Neuron (in vitro differentiated cells): Measurements from ENCODE around the gene EMX1.

Experiments
- H2AFZ ChIP-seq: one replicate; pipeline ENCODE4 v1.6.1; 2013; ENCODE audit warnings: low read depth, mild to moderate bottlenecking, inconsistent platforms, low read length, moderate library complexity
- H3K27me3 ChIP-seq: one replicate; pipeline ENCODE4 v1.6.1; 2013; ENCODE audit warnings: low read length; ENCODE audit not compliant: insufficient read depth
- H3K36me3 ChIP-seq: one replicate; pipeline ENCODE4 v1.6.1; 2013; ENCODE audit warnings: low read length; ENCODE audit not compliant: insufficient read depth
- H3K4me1 ChIP-seq: one replicate; pipeline ENCODE4 v1.6.1; 2013; ENCODE audit warnings: low read length; ENCODE audit not compliant: insufficient read depth
- H3K4me3 ChIP-seq: 2 replicates; pipeline ENCODE4 v1.5.1; 2013; ENCODE audit warnings: mild to moderate bottlenecking, low read length, moderate library complexity
- H3K9me3 ChIP-seq: one replicate; pipeline ENCODE4 v1.6.1; 2013; ENCODE audit warnings: low read length

EMX1 gene

GRCh38 chr2:72965016-72965415 is 47.7 kb downstream of the EMX1 start:
- H3K4me1 ChIP-seq, result no peaks in the 10 kb centered on the region
- no peaks in the 10 kb centered on the region for H3K36me3 ChIP-seq
- no peak overlapping the region for H2AFZ ChIP-seq
- H3K27me3 ChIP-seq, result no peaks in the 10 kb centered on the region
- no peaks in the 10 kb centered on the region for H3K9me3 ChIP-seq
- H3K4me3 ChIP-seq, result no peak overlapping the region

- Histone ChIP-seq H3K36me3 (no peaks in the 10 kb centered on the region), H3K9me3 (no peaks in the 10 kb centered on the region)
These were observed 48.6 kb downstream of the EMX1 start for GRCh38 chr2:72965770-72966450.

GRCh38 chr2:72968286-72968685 is 51.0 kb downstream of the EMX1 start:
- H3K27me3 ChIP-seq, result no peaks in the 10 kb centered on the region
- H3K9me3 ChIP-seq, result no peaks in the 10 kb centered on the region

More at GRCh38 chr2:72965770-72966450, 48.6 kb downstream of the EMX1 start:
- H3K27me3 ChIP-seq, result no peaks in the 10 kb centered on the region
- H2AFZ ChIP-seq, result no peak overlapping the region
- H3K4me1 ChIP-seq, result no peaks in the 10 kb centered on the region
- H3K4me3 ChIP-seq, result no peak overlapping the region

GRCh38 chr2:72969706-72970105 is 52.4 kb downstream of the EMX1 start:
- no peaks in the 10 kb centered on the region for H3K36me3 ChIP-seq
- H3K9me3 ChIP-seq, result no peaks in the 10 kb centered on the region
- no peak overlapping the region for H2AFZ ChIP-seq
- H3K4me1 ChIP-seq, result no peaks in the 10 kb centered on the region
- no peak overlapping the region for H3K4me3 ChIP-seq
- no peaks in the 10 kb centered on the region for H3K27me3 ChIP-seq

More at GRCh38 chr2:72968286-72968685, 51.0 kb downstream of the EMX1 start:
- H2AFZ ChIP-seq, result no peak overlapping the region
- no peaks in the 10 kb centered on the region for H3K4me1 ChIP-seq
- H3K36me3 ChIP-seq, result no peaks in the 10 kb centered on the region
- no peak overlapping the region for H3K4me3 ChIP-seq

GRCh38 chr2:72971036-72971435 is 53.7 kb downstream of the EMX1 start:
- no peak overlapping the region for H3K4me3 ChIP-seq
- no peaks in the 10 kb centered on the region for H3K9me3 ChIP-seq
- no peaks in the 10 kb centered on the region for H3K4me1 ChIP-seq
- H3K36me3 ChIP-seq, result no peaks in the 10 kb centered on the region
- no peak overlapping the region for H2AFZ ChIP-seq
- H3K27me3 ChIP-seq, result no peaks in the 10 kb centered on the region

GRCh38 chr2:72972352-72973136 is 55.2 kb downstream of the EMX1 start:
- Histone ChIP-seq H3K9me3 (no peaks in the 10 kb centered on the region), H3K4me3 (no peak overlapping the region), H3K27me3 (no peaks in the 10 kb centered on the region), H3K4me1 (no peaks in the 10 kb centered on the region), H2AFZ (no peak overlapping the region), H3K36me3 (no peaks in the 10 kb centered on the region)

- H3K9me3 ChIP-seq, result no peaks in the 10 kb centered on the region
- H3K36me3 ChIP-seq, result no peaks in the 10 kb centered on the region
- no peaks in the 10 kb centered on the region for H3K4me1 ChIP-seq
- no peak overlapping the region for H3K4me3 ChIP-seq
- H3K27me3 ChIP-seq, result no peaks in the 10 kb centered on the region
- H2AFZ ChIP-seq, result no peak overlapping the region
These were observed 55.8 kb downstream of the EMX1 start for GRCh38 chr2:72973137-72973535.

GRCh38 chr2:72973566-72974435 is 56.5 kb downstream of the EMX1 start:
- no peaks in the 10 kb centered on the region for H3K36me3 ChIP-seq
- no peak overlapping the region for H3K4me3 ChIP-seq
- no peaks in the 10 kb centered on the region for H3K27me3 ChIP-seq
- H3K4me1 ChIP-seq, result no peaks in the 10 kb centered on the region
- H2AFZ ChIP-seq, result no peak overlapping the region
- no peaks in the 10 kb centered on the region for H3K9me3 ChIP-seq

- Histone ChIP-seq H3K27me3 (no peaks in the 10 kb centered on the region), H3K9me3 (no peaks in the 10 kb centered on the region), H3K36me3 (no peaks in the 10 kb centered on the region), H2AFZ (no peak overlapping the region), H3K4me3 (no peak overlapping the region), H3K4me1 (no peaks in the 10 kb centered on the region)
These were observed 57.1 kb downstream of the EMX1 start for GRCh38 chr2:72974436-72974754.

GRCh38 chr2:72975017-72975416 is 57.7 kb downstream of the EMX1 start:
- Histone ChIP-seq H3K4me1 (no peaks in the 10 kb centered on the region), H2AFZ (no peak overlapping the region), H3K36me3 (no peaks in the 10 kb centered on the region), H3K27me3 (no peaks in the 10 kb centered on the region), H3K9me3 (no peaks in the 10 kb centered on the region), H3K4me3 (no peak overlapping the region)

GRCh38 chr2:72979896-72980295 is 62.6 kb downstream of the EMX1 start:
- no peak overlapping the region for H2AFZ ChIP-seq
- no peak overlapping the region for H3K4me3 ChIP-seq
- H3K9me3 ChIP-seq, result no peaks in the 10 kb centered on the region
- no peaks in the 10 kb centered on the region for H3K36me3 ChIP-seq
- H3K4me1 ChIP-seq, result no peaks in the 10 kb centered on the region
- H3K27me3 ChIP-seq, result no peaks in the 10 kb centered on the region

- Histone ChIP-seq H3K4me3 (no peak overlapping the region), H3K36me3 (no peaks in the 10 kb centered on the region), H2AFZ (no peak overlapping the region), H3K9me3 (no peaks in the 10 kb centered on the region), H3K4me1 (no peaks in the 10 kb centered on the region), H3K27me3 (no peaks in the 10 kb centered on the region)
These were observed 63.4 kb downstream of the EMX1 start for GRCh38 chr2:72980535-72981217.

- no peak overlapping the region for H2AFZ ChIP-seq
- no peaks in the 10 kb centered on the region for H3K4me1 ChIP-seq
- no peak overlapping the region for H3K4me3 ChIP-seq
- no peaks in the 10 kb centered on the region for H3K27me3 ChIP-seq
- no peaks in the 10 kb centered on the region for H3K36me3 ChIP-seq
- no peaks in the 10 kb centered on the region for H3K9me3 ChIP-seq
These were observed 64.2 kb downstream of the EMX1 start for GRCh38 chr2:72981536-72981935.
